Activated CD8-positive, alpha-beta memory T cell treated with anti-CD3 and anti-CD28 coated beads, Interleukin-2, amount 50 U/mL, for 4 hours (primary cell): ENCODE measurements around the gene ETNK2.

ENCODE experiments used
- DNase-seq: peaks from one replicate; pipeline ENCODE4 v3.0.0-alpha.2; 2020

The ETNK2 gene

DNA sequence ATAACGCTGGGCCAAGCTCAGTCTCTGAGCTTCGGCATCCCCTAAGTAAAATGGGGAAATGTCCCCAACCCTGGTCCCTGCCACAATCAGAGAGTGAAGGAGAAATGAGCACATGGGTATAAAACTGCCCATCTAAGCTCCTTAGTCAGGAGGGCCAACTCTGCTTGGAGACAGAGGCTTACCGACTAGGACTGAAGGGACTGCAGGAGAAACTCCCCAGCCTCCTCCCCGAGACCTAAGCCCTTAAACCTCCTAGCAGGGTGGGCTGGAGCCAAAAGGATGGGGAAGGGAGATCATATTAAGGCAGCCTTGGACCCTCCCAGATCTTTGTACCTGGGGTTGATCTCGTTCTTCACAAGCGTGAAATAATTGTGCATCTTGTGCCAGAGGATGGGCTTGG, 5.5 kb downstream of the ETNK2 start:
- no peak for DNase-seq

DNA sequence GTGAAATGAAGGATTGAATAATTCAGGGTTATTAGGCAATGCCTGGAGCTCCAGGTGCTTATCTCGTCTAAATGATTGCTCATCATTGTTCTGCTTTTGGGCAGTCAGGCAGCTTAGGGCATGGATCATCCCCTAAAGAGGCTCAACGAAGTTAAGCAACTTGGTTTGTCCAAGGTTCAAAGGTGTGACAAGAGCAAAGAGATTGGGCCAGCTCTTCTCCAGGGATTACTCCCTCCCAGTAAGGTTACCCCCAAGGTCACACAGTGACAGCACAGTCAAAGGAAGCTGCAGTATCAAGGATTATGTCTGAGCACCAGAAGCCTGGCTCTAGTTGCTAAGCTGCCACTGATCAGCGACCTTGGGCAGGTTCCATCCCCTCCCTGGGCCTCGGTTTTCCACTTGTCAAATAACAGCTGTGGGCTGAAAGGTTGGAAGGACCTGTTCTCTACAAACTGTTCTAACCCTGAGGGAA, 6.8 kb downstream of the ETNK2 start:
- DNase-seq, result no peak

DNA sequence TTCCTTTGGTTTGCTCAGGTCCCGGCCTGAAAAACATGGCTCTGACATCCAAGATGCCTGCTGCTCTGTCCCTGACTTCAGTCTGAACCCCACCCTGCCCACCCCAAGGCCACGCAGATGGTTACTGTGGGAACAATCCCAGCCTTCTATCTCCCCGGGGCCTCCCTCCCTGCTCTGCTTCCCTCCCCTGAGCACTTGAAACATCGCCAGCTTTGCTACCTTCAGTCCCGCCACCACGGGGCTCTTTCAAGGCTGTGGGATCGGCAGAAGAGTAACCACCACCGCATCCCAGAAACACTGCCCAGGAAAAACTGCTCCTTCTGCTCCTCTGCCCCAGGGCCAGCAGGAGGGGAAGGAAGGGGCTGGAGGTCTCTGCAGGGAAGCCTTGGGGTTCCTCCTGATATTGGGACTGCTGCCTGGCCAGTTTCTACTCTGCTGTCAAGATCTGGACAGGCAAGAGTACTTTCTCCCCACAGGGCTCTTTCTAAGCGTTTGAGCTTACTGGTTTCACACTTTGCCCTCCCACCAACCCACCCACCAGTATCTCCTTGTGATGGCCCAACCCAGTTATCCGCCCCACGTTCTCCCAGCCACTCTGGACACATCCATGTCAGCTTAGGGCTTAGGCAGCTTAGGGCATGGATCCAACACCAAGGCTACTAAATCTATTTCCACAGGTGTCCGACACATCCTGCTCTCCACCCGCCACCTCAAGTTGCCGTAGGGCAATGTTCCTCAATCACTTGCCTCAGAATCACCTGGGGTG, 8.4 kb downstream of the ETNK2 start:
- no peak for DNase-seq

DNA sequence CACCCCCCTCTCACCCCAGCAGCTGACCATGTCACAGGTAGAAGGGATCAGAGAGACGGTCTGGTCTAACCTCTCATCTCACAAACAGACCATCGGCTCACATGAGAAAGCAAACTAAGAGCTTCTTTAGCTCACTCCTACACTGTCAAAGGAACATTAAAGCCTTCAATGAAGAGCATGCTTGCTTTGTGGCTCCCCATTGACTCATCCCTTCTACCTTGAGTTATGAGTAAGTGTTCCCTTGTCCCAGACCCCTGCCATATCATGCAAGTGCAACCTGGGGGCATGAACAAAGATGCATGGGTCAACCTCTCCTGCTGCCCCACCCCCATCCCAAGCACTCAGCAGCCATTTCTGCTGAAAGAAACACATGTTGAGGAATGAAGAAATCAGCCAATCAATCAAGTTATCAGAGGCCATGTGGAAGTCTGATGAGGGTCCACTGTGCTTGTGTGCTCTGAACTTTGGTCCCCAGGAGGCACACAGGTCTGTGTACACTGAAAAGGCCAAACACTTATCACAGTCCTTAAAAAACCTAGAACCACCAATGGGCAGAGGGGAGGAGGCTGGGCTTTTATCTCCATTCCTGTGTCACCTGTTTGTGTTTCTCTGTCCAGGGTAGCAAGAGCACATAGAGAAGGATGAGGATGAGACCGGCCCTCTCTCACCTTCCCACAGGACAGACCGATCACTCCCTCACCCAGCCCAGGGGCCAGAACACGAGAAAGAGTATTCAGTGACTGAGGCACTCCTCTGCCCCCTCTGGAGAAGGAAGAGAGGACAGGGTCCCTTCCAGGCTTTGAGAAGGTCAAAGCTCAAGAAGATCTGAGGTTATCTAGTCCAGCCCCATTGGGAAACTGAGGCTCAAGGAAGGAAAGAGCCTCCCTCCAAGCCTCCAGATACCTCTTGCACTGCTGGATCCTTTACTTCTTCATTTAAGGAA, 9.5 kb downstream of the ETNK2 start:
- DNase-seq, result no peak

DNA sequence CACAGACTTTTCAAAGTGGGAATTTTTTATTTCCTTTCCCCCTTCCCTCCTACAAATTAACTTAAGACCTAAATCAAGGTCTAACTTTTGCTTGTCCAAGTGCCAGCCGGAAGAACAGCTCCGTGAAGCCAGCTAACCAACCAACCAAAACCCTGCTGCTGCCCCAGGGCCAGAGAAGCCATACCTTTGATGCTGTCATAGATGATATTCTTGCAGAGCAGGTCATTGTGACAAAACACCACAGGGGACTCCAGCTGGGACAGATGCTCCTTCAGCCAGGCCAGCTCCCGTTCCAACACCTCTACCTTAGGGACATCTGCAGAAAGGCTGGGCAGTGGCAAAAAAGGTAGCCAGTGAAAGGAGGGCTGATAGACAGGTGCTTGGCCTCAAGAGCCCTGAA, 10.7 kb downstream of the ETNK2 start:
- no peak for DNase-seq

DNA sequence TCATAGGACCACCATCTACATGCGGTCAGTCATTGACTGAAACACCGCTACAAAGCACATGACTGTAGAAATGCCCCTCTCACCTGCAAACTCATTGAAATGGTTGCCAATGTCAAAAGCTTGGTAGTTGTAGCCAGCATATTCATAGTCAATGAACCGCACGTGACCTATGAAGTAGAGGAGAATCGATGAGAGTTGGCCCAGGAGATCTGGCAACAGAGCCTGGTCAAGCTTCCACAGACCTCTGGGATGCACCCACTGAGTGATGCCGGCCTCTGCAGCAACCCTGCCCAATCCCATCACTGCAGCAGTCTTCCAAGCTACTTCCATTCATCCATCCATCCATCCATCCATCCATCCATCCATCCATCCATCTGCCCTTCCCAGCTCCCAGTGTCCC, 11.9 kb downstream of the ETNK2 start:
- no peak for DNase-seq

DNA sequence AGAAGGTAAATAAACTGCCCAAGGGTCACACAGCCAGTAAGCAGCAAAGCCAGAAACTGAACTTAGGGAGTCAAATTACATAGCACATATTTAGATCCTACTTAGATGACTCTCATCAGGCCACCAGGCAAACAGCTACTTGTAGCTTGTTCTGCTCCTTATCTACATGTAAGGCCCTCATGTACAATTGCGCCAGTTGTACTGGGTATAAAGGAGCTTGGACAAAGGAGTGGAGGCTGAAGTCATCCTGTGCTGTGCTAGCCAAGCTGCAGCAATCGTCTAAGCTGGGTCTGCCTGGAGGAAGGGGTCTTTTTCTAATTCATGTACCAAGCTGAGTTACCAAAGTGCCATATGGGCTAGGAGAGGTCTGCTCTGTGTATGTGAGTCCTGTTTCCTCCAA, 12.8 kb downstream of the ETNK2 start:
- DNase-seq, result no peak

DNA sequence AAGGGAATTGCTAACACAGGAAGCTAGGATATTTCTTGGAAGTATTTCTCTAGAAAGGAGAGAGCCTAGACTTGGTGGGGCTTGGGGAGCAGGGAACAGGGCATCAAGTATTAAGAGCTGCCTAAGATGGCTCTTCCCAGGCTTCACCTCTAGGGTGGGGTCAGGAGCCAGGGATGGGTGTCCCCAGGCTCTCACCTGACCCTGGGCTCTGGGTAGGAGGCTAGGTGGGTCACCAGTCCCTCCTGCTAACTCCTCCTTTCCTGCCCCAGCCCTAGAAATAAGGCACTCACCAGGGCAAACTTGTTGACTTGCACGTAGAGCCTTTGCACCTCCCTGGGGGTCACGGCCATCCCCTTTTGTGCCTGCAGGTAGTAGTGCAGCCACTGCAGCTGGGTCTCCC, 15.0 kb downstream of the ETNK2 start:
- DNase-seq, result no peak

DNA sequence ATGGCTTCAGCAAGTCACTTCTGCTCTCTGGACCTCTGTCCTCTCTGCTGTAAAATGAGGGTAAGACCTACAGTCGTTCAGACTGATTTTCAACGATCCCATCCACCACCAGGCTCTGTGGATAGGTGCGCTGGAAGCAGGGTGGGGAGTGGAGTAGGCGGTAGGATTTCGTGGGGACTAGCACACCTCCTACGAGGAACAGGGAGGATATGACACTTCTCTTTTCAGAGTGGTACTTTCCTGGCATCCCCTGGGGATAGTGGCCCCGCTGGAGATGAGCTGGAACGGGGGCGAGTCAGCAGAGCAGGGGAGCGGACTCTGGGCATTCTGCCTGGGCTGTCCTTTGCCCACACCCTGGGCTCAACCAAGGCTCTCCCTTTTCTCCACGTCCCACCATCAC, 17.7 kb downstream of the ETNK2 start:
- DNase-seq, result no peak

DNA sequence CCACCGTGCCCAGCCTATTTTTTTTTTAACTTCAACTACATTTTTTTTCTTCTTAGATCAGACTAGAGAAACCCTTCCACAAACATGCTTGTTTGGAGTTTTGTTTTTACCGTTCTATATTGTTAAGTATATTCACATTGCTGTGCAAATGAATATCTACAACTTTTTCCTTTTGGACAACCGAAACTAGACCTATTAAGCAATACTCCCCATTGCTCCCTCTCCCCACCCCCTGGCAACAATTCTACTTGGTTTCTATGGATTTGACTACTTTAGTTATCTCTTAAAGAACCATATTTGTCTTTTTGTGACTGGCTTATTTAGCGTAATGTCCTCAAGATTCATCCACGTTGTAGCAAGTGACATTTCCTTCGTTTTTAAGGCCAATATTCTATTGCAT, 19.1 kb downstream of the ETNK2 start:
- DNase-seq, result no peak

DNA sequence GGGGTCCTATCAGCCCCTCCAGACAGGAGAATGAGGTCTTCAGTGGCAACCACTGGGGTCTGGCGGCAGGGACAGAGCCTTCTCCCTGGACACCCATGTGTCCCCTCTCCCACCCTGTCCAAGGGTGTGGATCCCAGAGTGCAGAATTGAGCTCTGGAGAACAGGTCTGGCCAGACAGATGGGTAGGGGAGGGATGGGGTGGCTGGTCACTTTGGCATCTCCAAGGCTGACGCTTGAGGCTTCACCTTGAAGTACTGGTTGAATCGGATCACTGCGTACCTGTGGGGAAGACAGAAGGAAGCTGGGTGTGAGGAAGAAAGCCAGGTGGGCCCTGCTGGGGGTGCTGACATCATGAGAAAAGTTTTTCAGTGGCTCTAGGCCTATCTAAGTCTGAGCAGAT, 19.9 kb downstream of the ETNK2 start:
- no peak for DNase-seq

DNA sequence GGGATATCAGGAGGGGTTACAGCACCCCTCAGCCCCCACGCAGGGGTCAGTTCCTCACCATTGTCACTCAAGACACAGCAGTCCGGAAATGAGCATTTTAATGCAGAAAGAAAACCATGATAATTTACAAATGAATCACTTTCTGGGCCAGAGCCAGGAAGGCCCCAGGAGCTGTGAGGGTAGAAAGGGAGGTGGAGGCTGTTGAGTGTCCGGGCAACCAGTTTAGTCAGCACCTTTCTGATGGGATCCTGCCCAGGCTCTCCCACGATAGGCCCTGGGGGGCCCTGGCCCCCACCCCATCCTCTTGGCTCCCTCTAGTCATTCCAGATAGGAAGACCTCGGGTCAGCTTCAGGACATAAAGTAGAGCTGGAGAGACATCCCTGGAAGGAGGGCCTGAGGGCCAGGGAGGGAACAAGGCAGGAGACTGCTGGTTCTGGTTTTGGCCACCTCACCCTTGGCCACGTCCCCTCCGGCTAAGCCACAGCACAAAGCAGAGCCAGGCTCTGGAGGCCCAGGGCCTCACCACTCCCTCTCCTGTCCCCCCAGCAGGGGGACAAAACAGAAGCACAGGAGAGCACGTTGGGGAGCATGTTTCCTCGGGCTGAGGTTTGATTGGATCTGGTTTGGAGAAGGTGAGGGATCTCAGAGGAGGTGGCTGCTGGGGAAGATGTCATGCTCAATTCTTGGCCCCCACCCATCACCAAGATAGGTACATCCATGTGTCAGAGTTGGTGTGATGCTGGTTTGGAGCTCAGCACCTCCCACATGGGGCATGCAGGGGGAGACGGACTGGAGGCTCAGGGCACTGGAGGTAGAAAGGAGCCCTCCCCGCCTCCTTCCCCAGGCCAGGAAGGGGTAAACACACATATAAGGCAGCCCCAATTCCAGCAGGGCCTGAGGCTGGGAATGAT, 20.6 kb downstream of the ETNK2 start:
- DNase-seq, result no peak

DNA sequence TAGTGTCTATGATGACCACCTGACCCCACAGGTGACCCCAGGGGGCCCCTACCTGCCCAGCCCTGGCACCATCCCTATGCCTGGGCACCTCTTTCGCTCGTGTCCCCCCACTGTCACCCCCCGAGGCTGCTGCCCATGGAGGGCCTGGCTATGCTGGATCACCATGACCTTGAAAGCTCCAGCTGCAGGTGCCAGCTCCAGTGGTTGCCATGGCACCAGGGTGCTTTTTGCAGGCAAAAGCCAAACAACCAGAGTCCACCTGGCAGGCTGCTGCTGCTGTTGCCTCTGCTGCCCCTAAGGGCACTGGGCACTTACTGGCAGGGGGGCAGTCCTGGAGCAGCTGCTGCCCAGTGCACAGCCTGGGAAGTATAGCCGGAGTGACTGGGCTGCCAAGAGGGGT, 21.7 kb downstream of the ETNK2 start:
- no peak for DNase-seq

DNA sequence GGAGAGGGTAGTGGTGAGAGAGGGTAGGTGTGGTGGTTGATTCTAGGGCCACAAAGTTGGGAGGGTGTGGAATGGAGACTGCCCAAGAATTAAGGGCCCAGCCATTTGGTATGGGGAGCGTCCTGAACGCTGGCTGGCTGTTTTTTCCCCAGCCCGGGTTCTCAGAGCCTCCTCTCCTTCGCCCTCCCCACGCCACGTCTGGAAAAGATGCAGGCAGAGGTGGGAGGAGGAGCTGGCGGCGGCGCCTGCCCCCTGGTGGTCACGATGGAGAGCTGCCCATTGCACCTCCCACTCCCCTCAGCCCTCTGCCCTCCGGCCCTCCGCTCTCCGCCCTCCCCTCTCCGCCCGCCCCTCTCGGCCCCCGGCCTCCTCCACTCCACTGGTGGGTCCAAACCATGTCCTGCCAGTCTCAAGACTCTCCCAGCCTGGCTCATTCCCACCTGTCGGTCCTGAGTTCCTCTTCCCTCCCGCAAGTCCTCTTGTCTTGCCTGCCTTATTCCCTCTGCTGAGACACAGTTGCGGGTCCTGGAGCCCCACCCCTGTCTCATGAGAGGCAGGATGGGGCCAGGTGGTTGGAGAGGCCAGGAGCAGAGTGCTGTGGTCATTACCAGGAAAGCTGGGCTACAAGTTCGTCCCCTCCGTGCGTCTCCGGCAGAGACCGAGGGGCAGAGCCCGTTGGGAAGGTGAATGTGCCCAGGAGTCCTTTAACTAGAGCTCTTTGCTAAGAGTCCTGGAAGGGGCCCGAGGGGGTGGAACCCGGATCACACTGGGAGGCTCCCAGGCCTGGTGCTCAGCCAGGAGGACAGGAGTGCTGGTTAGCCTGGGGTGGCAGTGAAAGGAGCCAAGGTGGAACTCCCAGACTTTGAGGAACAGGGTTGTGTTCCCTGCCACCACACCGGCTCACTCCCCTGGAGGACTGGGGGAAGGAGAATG, 22.6 kb downstream of the ETNK2 start:
- DNase-seq, result peak; percentile 55

DNA sequence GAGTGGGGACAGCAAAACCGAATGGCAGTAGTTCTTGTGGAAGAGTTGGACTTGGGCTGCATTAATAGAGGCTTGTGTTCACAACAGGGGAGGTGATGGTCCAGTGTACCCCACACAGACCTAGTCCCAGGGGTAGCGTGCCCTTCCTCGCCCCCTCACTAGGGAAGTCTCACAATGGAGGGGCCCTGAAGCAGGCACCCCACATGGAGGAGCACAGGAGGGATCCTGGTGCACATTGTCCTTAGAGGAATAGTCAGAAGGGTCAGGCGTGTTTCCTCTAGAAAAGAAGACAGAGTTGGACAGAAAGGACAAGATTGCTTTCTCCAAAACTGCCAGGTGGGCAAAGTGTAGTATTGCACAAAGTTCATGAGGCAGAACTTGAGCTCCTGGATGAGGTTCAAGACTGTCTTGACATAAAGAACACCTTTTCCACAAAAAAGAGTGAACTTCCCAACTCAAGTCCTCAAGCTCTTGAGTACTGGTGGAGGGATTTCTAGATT, 23.3 kb downstream of the ETNK2 start:
- DNase-seq, result no peak

DNA sequence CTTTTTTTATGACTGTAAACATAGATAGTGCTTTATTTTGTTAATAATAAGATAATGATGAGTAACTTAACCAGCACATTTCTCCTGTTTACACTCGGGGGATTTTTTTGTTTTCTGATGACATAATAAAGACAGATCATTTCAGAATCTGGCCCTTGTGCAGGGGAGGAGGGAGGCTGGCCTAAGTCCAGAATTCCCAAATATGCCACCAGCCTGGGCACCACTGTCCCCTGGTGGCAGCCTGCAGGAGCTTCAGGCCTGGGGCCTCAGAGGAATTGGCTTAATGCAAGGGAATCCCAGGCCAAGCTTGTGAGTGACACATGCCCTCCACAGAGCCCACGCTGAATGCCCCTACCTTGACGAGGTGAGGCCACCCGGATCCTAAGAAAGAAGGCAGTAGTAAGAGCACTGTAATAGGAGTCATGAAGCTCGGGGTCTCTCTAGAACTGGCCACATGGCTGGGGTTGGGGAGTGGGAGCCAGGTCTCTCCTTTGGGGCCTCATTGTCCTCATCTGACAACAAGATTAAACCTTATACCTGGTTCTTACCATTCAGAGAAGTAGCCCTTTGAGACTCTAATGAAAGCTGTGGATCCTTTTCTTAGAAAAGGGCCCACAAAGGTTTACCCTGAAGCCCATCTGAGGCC, 24.1 kb downstream of the ETNK2 start:
- no peak for DNase-seq

DNA sequence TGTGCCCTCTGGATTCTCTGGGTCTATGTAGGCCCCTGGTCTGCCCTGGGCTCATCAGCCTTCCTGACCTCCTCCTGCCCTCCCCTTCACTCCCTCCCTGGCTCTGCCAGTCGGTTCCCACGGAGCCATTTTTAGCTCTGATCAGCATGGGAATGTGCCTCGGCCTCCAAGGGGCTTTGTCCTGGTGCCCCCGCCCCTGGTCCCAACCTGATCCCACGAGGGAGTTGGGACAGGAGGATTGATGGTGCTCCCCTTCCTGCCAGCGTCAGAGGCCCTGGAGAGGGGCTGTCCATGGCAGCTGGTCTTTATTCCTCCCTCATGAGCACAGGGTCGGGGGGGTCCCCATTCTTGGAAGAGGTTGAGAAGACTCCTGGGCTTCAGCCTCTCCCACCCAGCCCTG, 24.9 kb downstream of the ETNK2 start:
- no peak for DNase-seq

DNA sequence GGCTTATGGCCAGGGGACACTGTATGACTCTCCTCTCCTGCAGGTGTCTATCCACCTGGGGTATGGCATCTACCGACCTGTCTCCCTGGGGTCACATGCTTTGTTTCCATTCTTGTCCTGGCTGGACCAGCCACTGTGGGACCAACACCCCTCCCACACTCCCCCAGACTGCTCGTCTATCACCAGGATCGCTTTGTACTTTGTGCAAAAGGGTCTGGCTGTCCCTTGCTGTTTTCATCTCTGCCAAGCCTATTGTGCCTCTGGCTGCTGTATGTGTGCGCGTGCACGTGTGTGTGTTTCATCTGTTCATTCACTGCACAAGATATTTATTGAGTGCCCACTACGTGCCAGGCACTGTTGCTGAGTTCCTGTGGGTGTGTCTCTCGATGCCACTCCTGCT, 25.5 kb downstream of the ETNK2 start:
- no peak for DNase-seq

DNA sequence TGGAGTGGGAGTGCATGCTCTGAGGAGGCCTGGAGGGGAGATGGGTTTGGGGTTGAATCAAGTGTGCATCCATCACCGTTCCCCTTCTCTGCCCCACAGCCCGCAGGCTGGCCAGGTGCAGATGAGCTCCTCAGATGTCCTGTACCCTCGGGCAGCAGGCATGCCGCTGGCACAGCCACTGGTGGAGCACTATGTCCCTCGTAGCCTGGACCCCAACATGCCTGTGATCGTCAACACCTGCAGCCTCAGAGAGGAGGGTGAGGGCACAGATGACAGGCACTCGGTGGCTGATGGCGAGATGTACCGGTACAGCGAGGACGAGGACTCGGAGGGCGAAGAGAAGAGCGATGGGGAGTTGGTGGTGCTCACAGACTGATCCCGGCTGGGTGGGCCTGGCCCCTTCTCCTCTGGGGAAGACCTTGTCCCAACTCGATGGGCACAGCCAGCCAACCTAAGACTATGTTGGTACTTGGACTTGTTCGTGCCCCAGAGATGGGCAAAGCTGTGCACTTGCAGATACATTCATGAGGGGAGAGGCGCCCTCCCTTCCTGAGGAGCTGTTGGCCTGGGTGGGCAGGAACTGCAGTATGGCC, 26.0 kb downstream of the ETNK2 start:
- DNase-seq, result no peak

DNA sequence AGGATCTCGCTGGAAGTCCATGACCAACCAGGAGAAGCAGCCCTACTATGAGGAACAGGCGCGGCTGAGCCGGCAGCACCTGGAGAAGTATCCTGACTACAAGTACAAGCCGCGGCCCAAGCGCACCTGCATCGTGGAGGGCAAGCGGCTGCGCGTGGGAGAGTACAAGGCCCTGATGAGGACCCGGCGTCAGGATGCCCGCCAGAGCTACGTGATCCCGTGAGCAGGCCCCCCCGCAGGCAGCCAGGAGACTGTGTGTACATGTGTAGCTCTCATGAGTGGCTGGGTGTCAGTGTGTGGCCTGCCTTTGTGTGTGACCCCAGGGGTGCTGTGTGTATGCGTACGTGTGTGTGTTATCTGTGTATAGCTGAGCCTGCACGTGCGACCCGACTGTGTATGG, 27.2 kb downstream of the ETNK2 start:
- DNase-seq, result no peak

DNA sequence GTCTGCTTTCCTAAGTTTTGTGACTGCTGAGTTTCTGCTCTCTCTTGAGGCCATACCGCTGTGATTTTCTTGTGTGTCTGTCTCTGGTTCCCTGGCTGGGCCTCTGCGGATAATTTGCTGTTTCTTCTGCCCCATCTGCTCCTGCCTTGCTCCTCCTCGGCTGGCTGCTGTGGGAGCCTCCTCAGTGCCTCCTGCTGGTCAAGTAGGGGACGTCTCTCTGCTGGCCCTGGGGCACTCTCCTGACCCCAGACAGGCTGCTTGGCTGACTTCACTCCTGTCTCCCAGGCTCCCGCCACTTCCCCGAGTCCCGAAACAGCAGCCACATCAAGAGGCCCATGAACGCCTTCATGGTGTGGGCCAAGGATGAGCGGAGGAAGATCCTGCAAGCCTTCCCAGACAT, 28.5 kb downstream of the ETNK2 start:
- DNase-seq, result no peak
